Epithelial cell of prostate (primary cell): ENCODE results near the gene GNAI1.
A peak's percentile ranks its signal among the peaks of the same experiment; 100 is the strongest.

Source experiments
- DNase-seq: peaks from one replicate; pipeline ENCODE4 v3.0.0-alpha.2; 2011; ENCODE audit warnings: low read depth, low spot score
- H3K27ac ChIP-seq: fragments of 450-650 bp; 2 replicates; pipeline ENCODE4 v1.5.1; 2017; ENCODE audit warnings: mild to moderate bottlenecking

GNAI1 gene

DNA sequence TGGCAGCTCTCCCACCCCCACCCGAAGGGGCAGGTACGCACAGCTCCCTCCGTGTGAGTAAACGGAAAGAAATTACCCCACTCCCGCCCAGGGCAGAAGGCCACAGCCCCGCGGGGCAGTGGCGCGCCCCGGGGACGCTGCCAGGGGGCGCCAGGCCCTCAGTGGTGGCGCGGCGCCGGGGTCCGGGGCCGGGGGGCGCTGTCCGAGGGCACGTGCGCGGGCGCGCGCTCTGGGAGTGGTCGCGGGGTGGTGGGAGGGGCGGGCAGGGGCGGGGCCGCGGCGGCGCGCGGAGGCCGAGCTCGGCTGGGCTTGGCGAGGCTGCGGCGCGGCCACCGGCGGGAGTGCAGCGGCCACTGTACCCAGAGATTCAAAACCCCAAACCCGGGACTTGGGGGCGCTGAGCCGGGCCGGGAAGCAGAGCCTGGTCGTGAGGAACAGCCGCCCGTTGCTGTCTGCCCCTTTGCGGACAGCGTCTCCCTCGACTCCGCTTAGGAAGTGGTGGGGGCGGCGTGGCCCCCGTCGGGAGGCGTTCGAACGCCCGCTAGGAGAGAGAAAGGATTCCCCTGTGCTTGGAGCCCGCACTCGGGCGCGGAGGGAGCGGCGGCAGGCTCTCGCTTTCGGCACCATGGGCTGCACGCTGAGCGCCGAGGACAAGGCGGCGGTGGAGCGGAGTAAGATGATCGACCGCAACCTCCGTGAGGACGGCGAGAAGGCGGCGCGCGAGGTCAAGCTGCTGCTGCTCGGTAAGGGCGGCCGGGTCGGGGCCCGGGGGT, at the start of gene GNAI1:
Gene GNAI1, plus strand, starts transcription at position 296 of the 773 bp plus-strand sequence. Its CDS starts 330 bp downstream, at position 626.
- peak within 1 kb of the TSS; percentile 93 for H3K27ac ChIP-seq
- DNase-seq = peak; percentile 70

DNA sequence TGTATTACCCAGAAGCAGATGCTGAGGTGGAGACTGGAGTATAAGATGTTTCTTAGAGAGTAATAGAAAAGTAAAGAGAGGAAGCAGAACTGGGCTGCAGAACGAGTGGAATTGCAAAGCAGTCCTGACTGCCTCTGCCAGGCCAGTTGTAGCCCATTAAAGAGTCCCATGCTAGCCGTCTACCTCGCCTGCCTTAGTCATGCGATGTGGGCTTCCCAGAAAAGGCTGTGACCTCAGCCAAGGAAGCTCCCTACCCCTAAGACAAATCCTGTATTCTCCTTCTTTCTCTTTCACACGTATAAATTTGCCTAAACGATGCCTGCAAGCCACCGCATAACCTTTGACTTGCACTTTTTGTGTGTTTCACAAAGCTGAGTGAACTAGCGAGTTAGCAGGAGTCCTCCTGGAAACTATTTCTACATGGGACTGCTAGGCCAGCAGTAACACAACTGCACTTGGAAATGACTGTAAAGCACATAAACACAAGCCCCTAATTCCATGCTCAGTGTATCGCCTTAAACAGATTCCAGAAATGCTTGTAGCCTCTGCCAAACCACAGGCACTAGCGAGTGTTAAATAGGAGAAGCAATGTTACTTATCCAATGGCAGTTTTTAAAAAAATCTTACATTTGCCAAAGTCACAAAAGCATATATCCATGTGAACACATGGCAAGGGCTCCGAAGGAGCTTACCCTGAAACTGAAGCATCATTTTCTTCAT, 47.4 kb upstream of the GNAI1 start:
- DNase-seq = no peak
- peak overlapping the region; percentile 50 for H3K27ac ChIP-seq

DNA sequence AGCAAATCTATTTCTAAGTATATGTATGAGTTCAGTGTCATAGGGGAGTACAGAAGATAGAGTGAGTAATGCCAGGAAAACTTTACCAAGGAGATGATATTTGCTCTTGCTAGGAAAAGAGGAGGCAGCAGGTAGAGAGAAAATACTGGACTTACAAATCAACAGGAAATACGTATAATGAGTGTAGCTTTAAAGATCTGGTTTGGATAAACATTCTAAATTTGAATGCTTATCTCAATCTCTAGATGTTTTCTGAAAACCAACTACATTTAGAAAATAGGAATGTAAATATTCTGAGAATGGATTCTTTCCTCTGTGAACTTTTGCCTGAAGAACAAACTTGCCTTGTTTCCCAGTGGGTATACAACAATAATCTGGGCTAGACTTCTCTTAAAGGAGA, 46.9 kb upstream of the GNAI1 start:
- DNase-seq = no peak
- peak overlapping the region; percentile 50 for H3K27ac ChIP-seq

DNA sequence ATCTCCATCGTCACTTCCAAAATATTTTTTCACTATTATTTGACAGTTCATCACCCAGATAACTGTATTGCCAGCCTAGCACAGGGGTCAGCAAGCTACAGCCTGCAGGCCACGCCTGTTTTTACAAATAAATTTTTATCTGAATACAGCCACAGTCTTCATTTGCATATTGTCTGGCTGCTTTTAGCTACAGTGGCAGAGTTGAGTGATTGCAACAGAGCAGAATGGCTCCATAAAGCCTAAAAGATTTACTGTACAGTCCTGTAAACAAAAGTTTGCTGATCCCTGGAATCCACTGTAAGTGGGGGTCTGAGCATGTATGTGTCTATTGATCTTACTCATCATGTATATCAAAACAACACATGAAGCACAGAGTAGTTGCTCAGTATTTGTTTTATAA, 45.9 kb upstream of the GNAI1 start:
- DNase-seq = no peak
- peak overlapping the region; percentile 50 for H3K27ac ChIP-seq

DNA sequence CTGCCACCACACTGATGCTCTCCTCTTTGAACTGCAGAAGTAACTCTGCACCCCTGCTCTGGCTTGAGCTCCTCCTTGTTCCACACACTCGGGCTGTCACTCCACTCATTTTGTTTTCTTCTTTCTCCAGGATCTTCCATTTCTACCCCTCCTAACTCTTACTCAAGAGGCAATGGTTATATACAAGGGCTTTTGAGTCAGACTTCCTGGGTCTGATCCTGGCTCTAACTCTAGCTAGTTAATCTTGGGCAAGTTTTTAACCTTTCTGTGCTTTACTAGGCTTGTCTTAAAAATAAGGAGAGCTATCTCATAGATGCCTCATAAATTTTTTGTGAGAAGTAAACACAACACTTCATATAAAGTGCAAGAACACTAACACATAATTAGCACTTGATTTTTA, 45.3 kb upstream of the GNAI1 start:
- no peak for DNase-seq
- H3K27ac ChIP-seq = peak overlapping the region; percentile 50

DNA sequence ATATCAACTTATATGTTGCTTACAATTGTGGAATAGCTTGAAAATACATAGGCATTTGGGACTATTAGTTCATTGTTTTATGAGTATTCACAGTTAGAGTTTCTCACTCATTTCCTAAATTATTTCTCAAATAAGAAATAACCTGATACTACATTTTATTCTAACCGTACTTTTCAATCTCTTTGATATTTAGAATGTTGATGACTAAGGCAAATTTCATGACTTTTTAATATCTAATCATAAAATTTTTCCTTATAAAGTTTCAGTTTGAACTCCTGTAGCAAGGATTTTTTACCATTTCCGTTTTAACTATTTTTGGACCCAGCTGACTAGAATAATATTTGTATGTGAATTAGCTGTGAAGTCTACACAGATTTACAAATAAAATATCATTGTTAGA, 41.3 kb upstream of the GNAI1 start:
- no peak overlapping the region for H3K27ac ChIP-seq
- DNase-seq = no peak

DNA sequence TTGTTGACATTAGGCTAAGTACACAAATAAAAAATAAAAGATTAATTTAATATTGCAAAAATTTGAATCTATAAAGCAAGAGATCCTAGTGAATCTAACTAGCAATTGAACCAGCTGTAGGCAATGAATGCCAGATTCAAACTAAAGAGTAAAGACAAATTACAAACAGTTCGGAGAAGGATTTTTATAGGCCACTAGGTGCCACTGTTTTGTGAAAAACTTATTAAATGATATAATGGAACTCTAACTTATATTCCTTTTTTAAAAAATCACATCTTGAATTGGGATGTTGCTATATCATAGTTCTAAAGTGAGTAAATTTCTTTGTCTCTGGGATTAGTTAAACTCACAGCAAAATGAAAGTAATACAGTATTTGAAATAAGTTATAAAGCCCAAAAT, 39.1 kb upstream of the GNAI1 start:
- no peak for DNase-seq
- H3K27ac ChIP-seq = no peak overlapping the region

DNA sequence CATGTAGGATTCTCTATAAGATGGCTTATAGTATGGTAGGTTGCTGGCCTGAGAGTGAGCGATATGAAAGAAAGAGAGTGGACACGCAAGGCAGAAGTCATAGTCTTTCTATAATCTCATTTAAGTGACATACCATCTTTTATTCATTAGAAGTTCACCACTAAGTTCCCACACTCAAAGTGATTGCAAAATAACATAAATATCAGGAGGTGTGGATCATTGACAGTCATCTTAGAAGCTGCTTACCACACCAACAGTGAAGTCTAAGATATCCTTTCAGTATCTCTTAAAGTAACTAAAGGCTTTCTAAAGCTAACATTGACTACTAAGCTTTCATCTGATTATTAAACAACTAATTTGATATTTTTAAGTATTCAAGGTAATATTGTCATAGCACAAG, 36.9 kb upstream of the GNAI1 start:
- no peak overlapping the region for H3K27ac ChIP-seq
- no peak for DNase-seq

DNA sequence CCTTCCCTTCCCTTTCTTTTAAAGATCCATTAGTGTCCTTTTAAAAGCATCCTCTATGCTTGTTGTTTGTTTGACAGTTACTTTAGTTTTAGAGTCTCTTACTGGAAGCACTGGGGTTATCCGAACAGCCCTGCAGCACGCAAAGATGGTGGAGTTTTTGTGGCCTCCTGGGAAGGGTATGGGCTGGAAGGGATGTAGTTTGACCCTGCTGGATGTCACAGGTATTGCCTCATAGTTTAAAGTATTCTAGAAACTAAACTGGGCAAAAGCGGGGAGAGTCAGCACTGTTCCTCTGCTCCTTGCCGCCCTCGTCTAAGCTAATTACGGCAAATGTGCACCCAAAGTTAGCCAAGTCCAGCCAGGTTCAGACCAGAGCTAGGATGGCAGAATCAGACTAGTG, 35.8 kb upstream of the GNAI1 start:
- no peak overlapping the region for H3K27ac ChIP-seq
- no peak for DNase-seq

DNA sequence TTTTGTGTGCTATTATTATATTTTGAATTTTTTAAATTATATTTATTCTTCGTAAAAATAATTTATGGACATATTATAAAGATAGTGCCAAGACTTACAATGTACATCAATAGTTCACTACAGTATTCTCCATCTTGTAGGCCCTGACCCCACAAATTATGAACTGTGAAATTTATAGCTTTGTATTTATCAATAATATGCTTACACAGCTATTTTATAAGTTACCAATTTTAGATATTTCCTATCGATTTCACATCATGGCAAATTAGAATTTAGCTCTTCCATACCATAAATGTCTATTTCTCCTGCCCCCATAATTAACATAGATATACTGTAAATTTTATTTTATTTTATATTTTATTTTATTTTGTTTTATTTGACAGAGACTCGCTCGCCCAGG, 34.4 kb upstream of the GNAI1 start:
- DNase-seq = no peak
- H3K27ac ChIP-seq = no peak overlapping the region

DNA sequence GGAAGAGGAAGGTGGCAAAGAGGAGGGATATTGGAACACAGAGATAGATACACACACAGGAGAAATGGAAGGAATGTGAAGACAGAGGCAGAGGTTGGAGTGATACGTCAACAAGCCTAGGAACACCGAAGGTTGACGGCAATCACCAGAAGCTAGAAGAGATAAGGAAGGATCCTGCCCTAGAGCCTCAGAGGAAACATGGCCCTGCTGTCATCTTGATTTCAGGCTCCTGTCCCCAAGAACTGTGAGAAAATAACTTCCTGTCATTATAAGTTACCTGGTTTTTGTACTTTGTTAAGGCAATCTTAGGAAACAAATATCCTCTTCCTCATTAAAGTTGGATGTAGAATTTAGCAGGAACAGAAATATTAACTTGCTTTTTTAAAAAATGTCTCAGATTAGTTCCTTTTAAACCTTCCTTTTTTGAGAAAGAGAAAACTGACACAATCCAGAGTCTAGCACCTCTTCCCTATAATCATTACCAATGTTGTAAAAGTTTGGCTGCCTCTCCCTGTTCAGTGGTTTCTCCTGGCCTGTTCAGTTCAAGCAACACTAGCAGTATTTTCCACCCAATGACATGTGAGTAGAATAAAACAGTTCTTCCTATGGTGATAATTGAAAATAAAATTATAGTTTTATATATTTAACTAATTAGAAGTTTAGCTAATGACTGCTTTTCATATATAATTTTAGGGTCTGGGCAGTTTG, 28.8 kb upstream of the GNAI1 start:
- DNase-seq = no peak
- H3K27ac ChIP-seq = no peak overlapping the region

DNA sequence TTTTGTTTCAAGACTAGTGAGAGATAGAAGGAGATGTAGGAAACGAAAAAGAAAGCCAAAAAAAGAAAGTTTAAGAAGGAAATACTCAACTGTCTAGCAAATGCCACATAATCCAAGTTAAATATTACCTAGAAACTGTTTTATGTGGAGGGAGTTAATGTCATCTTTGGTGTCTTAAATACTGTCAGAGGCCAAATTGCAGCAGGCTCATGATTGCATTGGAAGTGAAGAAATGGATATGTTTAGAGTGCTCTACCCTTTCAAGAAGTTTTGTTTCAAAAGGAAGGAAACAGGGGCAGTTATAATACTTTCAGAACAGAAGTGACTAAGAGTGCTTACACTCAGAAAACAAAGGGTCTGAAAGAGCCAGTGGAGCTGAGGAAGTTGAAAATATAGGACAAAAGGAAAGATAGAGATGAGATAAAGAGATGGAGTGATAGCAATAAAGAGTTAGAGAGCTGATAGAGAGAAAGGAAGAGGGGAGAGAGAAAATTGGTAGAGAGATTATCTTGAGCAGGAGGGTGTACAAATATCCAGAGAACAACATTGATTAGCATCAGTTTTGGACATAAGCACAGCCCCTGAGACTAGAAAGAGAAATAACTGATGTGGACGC, 28.0 kb upstream of the GNAI1 start:
- H3K27ac ChIP-seq = no peak overlapping the region
- no peak for DNase-seq

DNA sequence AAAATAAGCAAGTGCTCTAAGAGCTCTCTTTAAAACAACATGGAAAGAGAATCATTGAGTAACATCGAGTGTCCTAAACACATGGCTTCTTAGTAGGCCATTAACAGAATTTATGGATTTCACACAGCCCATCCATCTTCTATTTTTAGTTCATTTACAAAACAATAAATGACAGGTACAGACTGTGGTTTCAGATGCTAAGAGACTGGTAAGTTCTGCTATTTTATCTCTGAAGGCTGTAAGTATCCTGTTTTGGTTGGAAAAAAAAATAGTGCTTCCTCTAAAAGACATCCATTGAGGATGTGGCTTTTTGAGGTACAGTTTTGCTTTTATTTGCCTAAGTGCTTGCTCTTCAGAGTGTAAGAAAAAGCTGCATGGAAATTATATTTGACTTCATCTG, 27.4 kb upstream of the GNAI1 start:
- no peak for DNase-seq
- H3K27ac ChIP-seq = no peak overlapping the region

DNA sequence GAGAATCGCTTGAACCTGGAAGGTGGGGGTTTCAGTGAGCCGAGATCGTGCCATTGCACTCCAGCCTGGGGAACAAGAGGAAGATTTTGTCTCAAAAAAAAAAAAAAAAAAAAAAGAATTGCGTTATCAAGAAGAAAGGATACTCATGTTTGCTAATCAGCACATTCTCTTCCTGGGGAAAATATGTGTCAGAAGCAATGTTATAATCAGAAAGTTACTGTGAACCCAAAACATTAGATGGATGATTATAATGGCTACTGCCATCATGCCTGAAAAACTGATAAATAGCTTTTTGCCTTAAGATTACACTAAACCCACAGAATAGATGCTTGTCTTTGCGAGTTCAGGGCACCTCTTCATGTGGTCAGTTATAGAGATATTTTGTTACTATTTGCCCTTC, 24.3 kb upstream of the GNAI1 start:
- H3K27ac ChIP-seq = no peak overlapping the region
- no peak for DNase-seq

DNA sequence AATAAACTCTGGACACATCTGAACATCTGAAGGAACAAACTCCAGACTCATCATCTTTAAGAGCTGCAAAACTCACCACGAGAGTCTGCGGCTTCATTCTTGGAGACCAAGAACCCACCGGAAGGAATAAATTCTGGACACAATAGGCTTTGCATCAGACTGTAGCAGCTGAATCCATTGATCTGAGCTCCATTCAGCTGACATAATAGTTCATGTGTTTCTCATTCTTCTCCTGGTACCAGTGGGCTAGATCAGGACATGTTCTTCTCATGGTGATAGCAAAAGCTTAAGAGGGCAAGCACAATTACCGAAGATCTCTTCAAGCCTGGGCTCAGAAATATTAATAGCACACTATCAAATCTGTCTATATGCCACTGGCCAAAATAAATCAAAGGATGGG, 20.5 kb upstream of the GNAI1 start:
- no peak overlapping the region for H3K27ac ChIP-seq
- no peak for DNase-seq

DNA sequence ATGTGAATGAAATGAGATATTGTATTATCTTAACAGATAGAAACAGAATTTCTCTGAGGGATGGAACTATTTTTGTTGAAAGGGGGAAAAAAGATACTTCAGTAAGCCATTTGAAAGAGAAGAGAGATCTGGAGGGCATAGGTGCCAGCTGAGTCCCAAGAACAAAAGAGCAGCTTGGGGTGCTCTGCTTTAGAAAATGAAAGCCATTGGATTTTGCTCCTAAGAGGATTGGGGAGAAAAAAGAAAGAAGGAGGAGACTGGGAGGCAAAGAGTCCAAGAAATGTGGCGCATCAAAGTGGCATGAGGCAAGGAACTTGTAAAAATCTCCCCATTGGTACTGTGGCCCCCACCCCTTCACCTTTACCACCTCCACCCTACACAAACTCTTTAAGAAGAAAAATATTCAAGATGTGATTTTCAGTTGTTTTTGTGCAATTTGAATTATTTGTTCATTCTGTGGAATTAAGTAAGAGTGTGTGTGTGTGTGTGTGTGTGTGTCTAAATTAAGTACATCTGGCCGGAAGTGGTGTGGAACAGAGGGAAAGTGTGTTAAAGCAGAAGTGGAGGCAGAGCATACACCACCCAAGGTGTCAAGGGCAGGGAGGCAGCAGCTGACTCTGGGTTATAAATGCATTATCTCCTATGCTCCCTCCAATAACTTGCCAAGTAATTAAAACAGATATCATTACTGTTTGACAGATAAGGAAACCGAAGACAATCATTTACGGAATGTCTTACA, 9.9 kb upstream of the GNAI1 start:
- no peak for DNase-seq
- no peak overlapping the region for H3K27ac ChIP-seq

DNA sequence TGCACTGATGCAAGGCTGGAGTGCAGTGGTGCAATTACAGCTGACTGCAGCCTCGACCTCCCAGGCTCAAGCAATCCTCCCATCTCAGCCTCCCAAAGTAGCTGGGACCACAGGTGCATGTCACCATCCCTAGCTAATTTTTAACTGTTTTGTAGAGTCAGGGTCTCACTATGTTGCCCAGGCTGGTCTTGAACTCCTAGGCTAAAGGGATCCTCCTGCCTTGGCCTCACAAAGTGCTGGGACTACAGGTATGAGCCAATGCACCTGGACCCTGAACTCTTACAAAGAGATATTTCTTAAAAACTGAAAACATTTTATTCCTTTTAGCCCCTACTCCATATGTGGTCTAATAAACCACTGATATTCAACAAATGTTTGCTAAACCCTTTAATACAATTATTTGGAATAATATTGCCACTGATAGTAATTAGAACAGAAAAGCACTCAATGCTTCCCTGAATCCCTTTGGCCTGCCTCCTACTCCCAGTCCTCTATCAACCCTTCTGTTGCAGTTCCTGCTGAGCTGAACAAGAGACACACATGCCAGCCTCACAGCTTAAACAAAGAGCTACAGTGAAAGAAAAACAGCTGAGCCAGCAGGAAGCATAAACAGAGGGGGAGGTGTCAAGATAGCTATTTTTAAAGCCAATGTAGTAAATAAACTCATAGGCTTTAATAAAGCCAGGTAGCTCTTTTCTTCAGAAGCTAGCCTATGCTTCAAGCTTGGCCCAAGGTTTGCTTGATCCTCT, 7.0 kb upstream of the GNAI1 start:
- DNase-seq = no peak
- no peak overlapping the region for H3K27ac ChIP-seq

DNA sequence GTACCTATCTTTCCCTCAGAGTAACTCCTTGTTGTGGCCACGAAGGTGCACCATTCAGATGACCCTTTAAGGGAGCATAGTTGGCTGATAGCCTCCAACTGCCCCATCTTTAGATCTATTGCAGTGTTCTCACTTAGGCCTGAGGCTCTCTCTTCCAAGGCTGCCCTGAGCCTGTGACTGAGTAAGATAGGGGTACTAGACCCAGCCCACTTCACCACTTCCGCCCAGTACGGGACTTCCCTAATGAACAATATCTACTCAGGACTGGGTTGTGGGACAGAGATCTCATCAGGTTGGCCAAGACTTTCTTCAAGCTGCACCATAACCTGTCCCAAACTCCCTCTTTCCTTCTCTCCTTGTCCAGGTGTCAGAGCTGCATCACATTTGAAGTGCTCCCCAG, 5.7 kb upstream of the GNAI1 start:
- DNase-seq = no peak
- no peak overlapping the region for H3K27ac ChIP-seq

DNA sequence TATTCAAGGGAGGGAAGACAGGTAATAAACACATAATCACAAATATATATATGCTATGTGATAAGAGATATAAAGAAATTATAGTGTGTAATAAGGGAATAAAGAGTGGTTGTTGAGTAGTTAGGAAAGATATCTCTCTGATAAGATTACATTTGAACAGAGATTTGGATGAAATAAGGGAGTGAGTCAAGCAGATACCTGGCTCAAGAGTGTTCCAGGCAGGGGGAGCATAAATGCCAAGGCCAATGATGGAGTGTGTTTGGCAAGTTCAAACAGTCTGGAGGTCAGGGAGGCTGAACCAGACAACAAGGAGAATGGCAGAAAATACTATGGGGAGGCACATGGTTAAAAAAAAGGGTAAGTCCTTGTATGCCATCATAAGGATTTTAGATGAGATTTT, 4.8 kb upstream of the GNAI1 start:
- no peak for DNase-seq
- no peak overlapping the region for H3K27ac ChIP-seq
